Measurements from ENCODE around the gene KLKB1. TPM values are rescaled to one million over a fixed set of nuclear protein-coding genes. Genes with fewer than 3 reads are reported as not detected.
A peak's percentile ranks its signal among the peaks of the same experiment; 100 is the strongest.

Gene KLKB1
- total RNA-seq, 5 donors from 2014 or later (not counting 1 experiment from before 2014, with no cell fraction given), result 1.3 to 2.9 (median 2.1) TPM

- no peaks in the 10 kb centered on the region for H3K36me3 Mint-ChIP-seq
Observed at GRCh38 chr4:186286581-186286980, 59.3 kb downstream of the KLKB1 start.

GRCh38 chr4:186291256-186291890, 64.1 kb downstream of the KLKB1 start:
- 82% methylated on average over 4 of the region's 10 CpGs for WGBS (ENCODE audit: insufficient coverage)
- Histone ChIP-seq H3K4me3 (ENCODE audit: control insufficient read depth in 1 of 2, extremely low read depth in 1 of 2, low read length in 1 of 2) (no peak overlapping the region), H3K27ac (ENCODE audit: low read length) (no peak overlapping the region), H3K36me3 (ENCODE audit: control insufficient read depth in 2 of 2, extremely low read depth in 1 of 2, insufficient read depth in 1 of 2, low read length in 1 of 2) (no peaks in the 10 kb centered on the region), H3K4me1 (ENCODE audit: control insufficient read depth in 1 of 2, extremely low read depth in 1 of 2, insufficient read depth in 2 of 2, low read length in 2 of 2) (no peaks in the 10 kb centered on the region), H3K9me3 (no peaks in the 10 kb centered on the region), H3K27me3 (replicated peaks in 1 of 2; ENCODE audit: control insufficient read depth in 2 of 2, extremely low read depth in 1 of 2, insufficient read depth in 2 of 2, low read length in 1 of 2) (peaks cover 0 to 12% of the 10 kb centered on the region in 2 experiments)
- Mint-ChIP-seq H3K9me3 (no peaks in the 10 kb centered on the region), H3K4me3 (no peak overlapping the region), H3K4me1 (no peaks in the 10 kb centered on the region), H3K36me3 (no peaks in the 10 kb centered on the region), H3K27me3 (peaks cover 10 to 20% of the 10 kb centered on the region in 2 donors), H3K27ac (no peak overlapping the region)
- no peak for ATAC-seq (replicated peaks in 1 of 4)
- CTCF ChIA-PET, result no interaction called here
- no peak for DNase-seq
- POLR2A ChIA-PET, result no interaction called here

More at GRCh38 chr4:186286581-186286980, 59.3 kb downstream of the KLKB1 start:
- Mint-ChIP-seq H3K27me3 (peaks cover 2 to 11% of the 10 kb centered on the region in 2 donors), H3K4me1 (no peaks in the 10 kb centered on the region), H3K4me3 (no peak overlapping the region), H3K9me3 (no peaks in the 10 kb centered on the region), H3K27ac (no peak overlapping the region)
- ATAC-seq (replicated peaks in 1 of 4) (no peak), DNase-seq (no peak)
- Histone ChIP-seq H3K4me3 (ENCODE audit: control insufficient read depth in 1 of 2, extremely low read depth in 1 of 2, low read length in 1 of 2) (no peak overlapping the region), H3K9me3 (no peaks in the 10 kb centered on the region), H3K36me3 (ENCODE audit: control insufficient read depth in 2 of 2, extremely low read depth in 1 of 2, insufficient read depth in 1 of 2, low read length in 1 of 2) (no peaks in the 10 kb centered on the region), H3K27me3 (replicated peaks in 1 of 2; ENCODE audit: control insufficient read depth in 2 of 2, extremely low read depth in 1 of 2, insufficient read depth in 2 of 2, low read length in 1 of 2) (peaks cover 0 to 3% of the 10 kb centered on the region in 2 experiments), H3K27ac (ENCODE audit: low read length) (no peak overlapping the region), H3K4me1 (ENCODE audit: control insufficient read depth in 1 of 2, extremely low read depth in 1 of 2, insufficient read depth in 2 of 2, low read length in 2 of 2) (no peaks in the 10 kb centered on the region)
- no CpG with 5 or more reads among the region's 3 CpGs for WGBS (ENCODE audit: insufficient coverage)
- CTCF ChIA-PET, result no interaction called here
- POLR2A ChIA-PET, result no interaction called here

- Histone ChIP-seq H3K4me3 (ENCODE audit: control insufficient read depth in 1 of 2, extremely low read depth in 1 of 2, low read length in 1 of 2) (no peak overlapping the region), H3K36me3 (ENCODE audit: control insufficient read depth in 2 of 2, extremely low read depth in 1 of 2, insufficient read depth in 1 of 2, low read length in 1 of 2) (no peaks in the 10 kb centered on the region), H3K27me3 (replicated peaks in 1 of 2; ENCODE audit: control insufficient read depth in 2 of 2, extremely low read depth in 1 of 2, insufficient read depth in 2 of 2, low read length in 1 of 2) (peaks cover 3 to 28% of the 10 kb centered on the region in 2 experiments), H3K4me1 (ENCODE audit: control insufficient read depth in 1 of 2, extremely low read depth in 1 of 2, insufficient read depth in 2 of 2, low read length in 2 of 2) (peaks cover 0 to 3% of the 10 kb centered on the region in 2 experiments), H3K27ac (ENCODE audit: low read length) (no peak overlapping the region), H3K9me3 (no peaks in the 10 kb centered on the region)
- POLR2A ChIA-PET, result no interaction called here
- no peak overlapping the region for H3K4me3 Mint-ChIP-seq
- H3K27ac Mint-ChIP-seq, result no peak overlapping the region
- ATAC-seq (replicated peaks in 1 of 4) (no peak), DNase-seq (no peak)
- H3K4me1 Mint-ChIP-seq, result peaks cover 0 to 5% (median 1%) of the 10 kb centered on the region in 3 donors
- CTCF ChIA-PET, result interaction anchor here in 1 of 2 donors (0.6 kb wide), 1 partner anchor 365 kb away, joined by 4 read pairs; no protein-coding TSS in a partner anchor
- peaks cover 27 to 29% of the 10 kb centered on the region in 2 donors for H3K27me3 Mint-ChIP-seq
- no peaks in the 10 kb centered on the region for H3K36me3 Mint-ChIP-seq
- no peaks in the 10 kb centered on the region for H3K9me3 Mint-ChIP-seq
- 68% methylated on average over 4 of the region's 9 CpGs for WGBS (ENCODE audit: insufficient coverage)
Observed at GRCh38 chr4:186294160-186294559, 66.9 kb downstream of the KLKB1 start.

GRCh38 chr4:186296481-186296880, 69.2 kb downstream of the KLKB1 start:
- ChIA-PET CTCF (interaction anchor here (0.6 to 1.4 kb wide), 2 partner anchors 290 to 400 kb away, joined by 6 read pairs; no protein-coding TSS in a partner anchor), POLR2A (no interaction called here)
- Mint-ChIP-seq H3K4me3 (no peak overlapping the region), H3K27me3 (peaks cover 37% of the 10 kb centered on the region in 2 donors), H3K36me3 (no peaks in the 10 kb centered on the region), H3K4me1 (peaks cover 0 to 5% (median 1%) of the 10 kb centered on the region in 3 donors), H3K9me3 (no peaks in the 10 kb centered on the region), H3K27ac (no peak overlapping the region)
- 86% methylated on average over 1 of the region's 4 CpGs for whole genome bisulfite sequencing (ENCODE audit: insufficient coverage)
- ATAC-seq (replicated peaks in 1 of 4), result no peak
- Histone ChIP-seq H3K27ac (ENCODE audit: low read length) (no peak overlapping the region), H3K4me1 (ENCODE audit: control insufficient read depth in 1 of 2, extremely low read depth in 1 of 2, insufficient read depth in 2 of 2, low read length in 2 of 2) (peaks cover 0 to 3% of the 10 kb centered on the region in 2 experiments), H3K36me3 (ENCODE audit: control insufficient read depth in 2 of 2, extremely low read depth in 1 of 2, insufficient read depth in 1 of 2, low read length in 1 of 2) (no peaks in the 10 kb centered on the region), H3K4me3 (ENCODE audit: control insufficient read depth in 1 of 2, extremely low read depth in 1 of 2, low read length in 1 of 2) (no peak overlapping the region), H3K9me3 (no peaks in the 10 kb centered on the region), H3K27me3 (replicated peaks in 1 of 2; ENCODE audit: control insufficient read depth in 2 of 2, extremely low read depth in 1 of 2, insufficient read depth in 2 of 2, low read length in 1 of 2) (peaks cover 7 to 28% of the 10 kb centered on the region in 2 experiments)
- no peak for DNase-seq

GRCh38 chr4:186297013-186297645, 69.8 kb downstream of the KLKB1 start:
- ATAC-seq (replicated peaks in 1 of 4) (no peak), DNase-seq (peak in 1 of 35 experiments; percentile 29)
- H3K36me3 Mint-ChIP-seq, result no peaks in the 10 kb centered on the region
- H3K4me3 Mint-ChIP-seq, result no peak overlapping the region
- Histone ChIP-seq H3K36me3 (ENCODE audit: control insufficient read depth in 2 of 2, extremely low read depth in 1 of 2, insufficient read depth in 1 of 2, low read length in 1 of 2) (no peaks in the 10 kb centered on the region), H3K4me3 (ENCODE audit: control insufficient read depth in 1 of 2, extremely low read depth in 1 of 2, low read length in 1 of 2) (no peak overlapping the region), H3K27me3 (replicated peaks in 1 of 2; ENCODE audit: control insufficient read depth in 2 of 2, extremely low read depth in 1 of 2, insufficient read depth in 2 of 2, low read length in 1 of 2) (peaks cover 7 to 28% of the 10 kb centered on the region in 2 experiments), H3K27ac (ENCODE audit: low read length) (no peak overlapping the region), H3K9me3 (no peaks in the 10 kb centered on the region), H3K4me1 (ENCODE audit: control insufficient read depth in 1 of 2, extremely low read depth in 1 of 2, insufficient read depth in 2 of 2, low read length in 2 of 2) (peaks cover 0 to 3% of the 10 kb centered on the region in 2 experiments)
- no peak overlapping the region for H3K27ac Mint-ChIP-seq
- H3K27me3 Mint-ChIP-seq, result peaks cover 37% of the 10 kb centered on the region in 2 donors
- H3K4me1 Mint-ChIP-seq, result peaks cover 0 to 5% (median 1%) of the 10 kb centered on the region in 3 donors
- WGBS (ENCODE audit: insufficient coverage), result 90% methylated on average over 8 of the region's 21 CpGs
- CTCF ChIA-PET, result interaction anchor here (0.5 to 1.4 kb wide), 3 partner anchors 10 to 400 kb away, joined by 4 to 6 read pairs (median 6); no protein-coding TSS in a partner anchor
- no peaks in the 10 kb centered on the region for H3K9me3 Mint-ChIP-seq
- POLR2A ChIA-PET, result interaction anchor here in 1 of 2 donors (0.6 kb wide), 1 partner anchor 236 kb away, joined by 4 read pairs; no protein-coding TSS in a partner anchor

GRCh38 chr4:186298031-186298647, 70.8 kb downstream of the KLKB1 start:
- H3K4me1 Mint-ChIP-seq, result peaks cover 0 to 5% (median 1%) of the 10 kb centered on the region in 3 donors
- H3K4me3 Mint-ChIP-seq, result no peak overlapping the region
- Histone ChIP-seq H3K4me3 (ENCODE audit: control insufficient read depth in 1 of 2, extremely low read depth in 1 of 2, low read length in 1 of 2) (no peak overlapping the region), H3K4me1 (ENCODE audit: control insufficient read depth in 1 of 2, extremely low read depth in 1 of 2, insufficient read depth in 2 of 2, low read length in 2 of 2) (peaks cover 0 to 3% of the 10 kb centered on the region in 2 experiments), H3K9me3 (no peaks in the 10 kb centered on the region), H3K36me3 (ENCODE audit: control insufficient read depth in 2 of 2, extremely low read depth in 1 of 2, insufficient read depth in 1 of 2, low read length in 1 of 2) (no peaks in the 10 kb centered on the region), H3K27me3 (replicated peaks in 1 of 2; ENCODE audit: control insufficient read depth in 2 of 2, extremely low read depth in 1 of 2, insufficient read depth in 2 of 2, low read length in 1 of 2) (peaks cover 7 to 23% of the 10 kb centered on the region in 2 experiments), H3K27ac (ENCODE audit: low read length) (no peak overlapping the region)
- ChIA-PET CTCF (interaction anchor here in 1 of 2 donors (0.5 kb wide), 1 partner anchor 9 kb away, joined by 4 read pairs; no protein-coding TSS in a partner anchor), POLR2A (interaction anchor here in 1 of 2 donors (0.6 kb wide), 1 partner anchor 237 kb away, joined by 4 read pairs; no protein-coding TSS in a partner anchor)
- no peaks in the 10 kb centered on the region for H3K36me3 Mint-ChIP-seq
- H3K27me3 Mint-ChIP-seq, result peaks cover 35 to 39% of the 10 kb centered on the region in 2 donors
- no peak overlapping the region for H3K27ac Mint-ChIP-seq
- WGBS (ENCODE audit: insufficient coverage), result 26% methylated on average over 38 of the region's 39 CpGs
- no peaks in the 10 kb centered on the region for H3K9me3 Mint-ChIP-seq
- DNase-seq (no peak), ATAC-seq (replicated peaks in 1 of 4) (no peak)

Measured in T-cell (primary cell).